Dermis blood vessel endothelial cell (primary cell): ENCODE data around the gene CCRL2. TPM values are rescaled to one million over a fixed set of nuclear protein-coding genes. Genes with fewer than 3 reads are reported as not detected.
"Not testable (repeated sequence)": the region's sequence is repeated elsewhere in the genome, so short reads cannot be mapped to it uniquely, and the experiment has no call there.

ENCODE experiments used
- DNase-seq: peaks from one replicate; pipeline ENCODE4 v3.0.0; 2010
- total RNA-seq: library from RNA; depleted of rRNA; stranded (reverse); fragments of >200 nt; gene quantifications from 2 replicates; pipeline ENCODE4 v1.2.3, GENCODE V29; 2014

Gene CCRL2
- total RNA-seq, 1 donor from 2014 or later = 5.1 TPM

DNA sequence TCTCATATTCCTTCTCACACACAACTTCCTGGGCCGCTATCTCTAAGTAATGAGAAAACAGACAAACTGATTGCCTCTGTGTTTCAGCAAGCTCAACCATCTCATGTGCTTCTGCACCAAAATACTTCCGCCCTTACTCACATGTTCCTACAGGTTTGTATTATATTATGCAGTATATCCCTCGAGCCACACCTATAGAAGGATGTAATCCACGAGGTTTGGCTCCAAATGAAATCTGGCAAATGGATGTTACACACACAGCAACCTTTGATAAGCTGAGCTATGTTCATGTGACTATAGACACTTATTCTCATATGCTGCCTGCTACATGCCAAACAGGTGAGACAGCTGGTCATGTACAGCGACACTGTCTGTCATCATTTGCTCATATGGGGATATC lies 22.6 kb downstream of the CCRL2 start:
- no peak for DNase-seq

DNA sequence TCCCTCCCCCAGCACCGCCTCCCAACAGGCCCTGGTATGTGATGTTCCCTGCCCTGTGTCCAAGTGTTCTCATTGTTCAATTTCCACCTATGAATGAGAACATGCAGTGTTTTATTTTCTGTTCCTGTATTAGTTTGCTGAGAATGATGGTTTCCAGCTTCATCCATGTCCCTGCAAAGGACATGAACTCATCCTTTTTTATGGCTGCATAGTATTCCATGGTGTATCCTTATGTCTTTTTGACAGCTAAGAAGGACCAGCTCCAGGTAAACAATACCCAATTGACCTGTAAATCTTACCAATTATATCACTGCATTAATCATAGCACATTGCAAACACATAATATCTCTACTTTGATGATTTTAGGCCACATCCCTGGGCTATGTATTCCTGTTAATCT lies 23.8 kb downstream of the CCRL2 start:
- not testable (repeated sequence) for DNase-seq

DNA sequence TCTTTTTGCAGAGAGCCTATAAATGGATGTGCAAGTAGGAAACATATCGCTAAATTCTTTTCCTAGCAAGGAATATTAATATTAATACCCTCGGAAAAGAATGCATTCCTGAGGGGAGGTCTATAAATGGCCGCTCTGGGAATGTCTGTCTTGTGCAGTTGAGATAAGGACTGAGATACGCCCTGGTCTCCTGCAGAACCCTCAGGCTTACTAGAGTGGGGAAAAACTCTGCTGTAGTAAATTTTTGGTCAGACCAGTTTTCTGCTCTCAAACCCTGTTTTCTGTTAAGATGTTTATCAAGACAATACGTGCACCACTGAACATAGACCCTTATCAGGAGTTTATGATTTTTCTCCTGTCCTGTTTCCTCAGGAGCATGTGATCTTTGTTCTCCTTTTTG lies 24.8 kb downstream of the CCRL2 start:
- not testable (repeated sequence) for DNase-seq

GRCh38 chr3:46433118-46433517 lies 26.1 kb downstream of the CCRL2 start:
- DNase-seq = not testable (repeated sequence)

DNA sequence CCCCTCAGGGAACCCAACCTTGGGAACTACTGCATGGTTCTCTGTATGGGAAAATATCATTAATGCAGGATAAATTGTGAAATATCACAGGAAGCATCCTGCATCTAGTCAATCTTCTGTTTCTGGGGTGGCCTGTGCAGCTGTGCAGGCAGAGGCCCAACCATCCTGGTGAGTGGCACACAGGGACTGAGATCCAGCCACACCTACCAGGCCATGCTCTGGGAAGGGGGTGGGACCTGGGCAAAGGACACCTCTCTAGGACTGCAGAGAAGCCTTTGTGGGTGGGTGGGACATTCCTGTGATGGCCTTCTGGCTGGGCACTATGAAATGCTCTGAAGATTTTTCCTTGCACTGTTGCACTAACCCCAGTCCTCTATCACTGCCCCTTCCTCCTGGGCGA lies 26.8 kb downstream of the CCRL2 start:
- DNase-seq = no peak

- no peak for DNase-seq
Measured at GRCh38 chr3:46435081-46435726, 28.1 kb downstream of the CCRL2 start.

DNA sequence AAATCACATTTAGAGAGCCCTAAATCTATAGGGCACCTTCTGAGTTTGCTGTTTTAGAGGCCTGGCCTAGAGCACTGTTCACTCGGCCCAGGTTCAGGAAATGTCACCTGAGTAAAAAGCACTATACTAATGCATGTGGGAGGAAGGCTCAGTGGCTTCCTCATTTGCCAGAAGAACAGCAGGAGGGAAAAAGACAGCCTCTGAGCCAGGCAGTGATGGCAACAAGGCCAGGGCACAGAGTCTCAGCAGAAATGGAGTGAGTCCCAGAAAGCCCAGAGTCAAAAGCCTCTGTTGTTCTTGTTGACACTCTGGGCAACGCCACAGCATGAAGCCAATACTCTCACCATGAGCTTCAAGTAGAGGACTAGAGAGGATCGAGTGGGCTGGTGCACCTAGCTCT lies 31.8 kb downstream of the CCRL2 start:
- no peak for DNase-seq

DNA sequence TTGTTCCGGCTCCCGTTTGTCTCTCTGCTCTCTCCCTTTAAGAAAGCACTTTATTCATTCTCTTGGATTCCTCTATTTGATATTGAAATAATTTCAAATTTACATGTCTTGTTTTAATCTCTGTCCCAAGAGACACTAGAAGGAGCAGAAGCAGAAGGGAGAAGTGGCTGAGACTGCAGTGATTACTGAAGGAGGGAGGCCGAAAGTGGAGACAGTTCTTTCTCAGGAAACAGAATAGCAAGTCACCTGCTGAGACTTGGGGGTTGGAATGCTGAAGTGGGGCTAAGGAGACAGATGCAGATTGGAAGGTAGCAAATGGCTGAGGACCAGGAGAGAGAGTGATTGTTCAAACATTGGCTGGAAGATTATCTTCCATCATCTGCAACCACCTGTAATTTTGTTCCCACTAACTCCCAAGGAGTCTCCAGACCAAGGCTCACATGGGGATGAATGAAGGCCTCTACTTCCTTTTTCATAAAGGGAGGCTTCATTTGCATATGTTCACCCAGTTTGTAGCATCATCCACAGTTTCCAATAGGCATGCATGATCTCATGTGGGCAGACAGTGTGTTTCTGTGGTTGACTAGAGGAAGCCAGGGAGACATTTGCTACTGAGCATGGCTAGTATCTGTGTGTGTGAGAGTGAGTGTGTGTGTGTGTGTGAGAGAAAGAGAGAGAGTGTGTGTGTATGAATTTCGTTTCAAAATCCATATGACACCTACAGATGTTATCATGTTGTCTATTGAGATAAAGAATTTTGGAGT lies 33.7 kb downstream of the CCRL2 start:
- no peak for DNase-seq

DNA sequence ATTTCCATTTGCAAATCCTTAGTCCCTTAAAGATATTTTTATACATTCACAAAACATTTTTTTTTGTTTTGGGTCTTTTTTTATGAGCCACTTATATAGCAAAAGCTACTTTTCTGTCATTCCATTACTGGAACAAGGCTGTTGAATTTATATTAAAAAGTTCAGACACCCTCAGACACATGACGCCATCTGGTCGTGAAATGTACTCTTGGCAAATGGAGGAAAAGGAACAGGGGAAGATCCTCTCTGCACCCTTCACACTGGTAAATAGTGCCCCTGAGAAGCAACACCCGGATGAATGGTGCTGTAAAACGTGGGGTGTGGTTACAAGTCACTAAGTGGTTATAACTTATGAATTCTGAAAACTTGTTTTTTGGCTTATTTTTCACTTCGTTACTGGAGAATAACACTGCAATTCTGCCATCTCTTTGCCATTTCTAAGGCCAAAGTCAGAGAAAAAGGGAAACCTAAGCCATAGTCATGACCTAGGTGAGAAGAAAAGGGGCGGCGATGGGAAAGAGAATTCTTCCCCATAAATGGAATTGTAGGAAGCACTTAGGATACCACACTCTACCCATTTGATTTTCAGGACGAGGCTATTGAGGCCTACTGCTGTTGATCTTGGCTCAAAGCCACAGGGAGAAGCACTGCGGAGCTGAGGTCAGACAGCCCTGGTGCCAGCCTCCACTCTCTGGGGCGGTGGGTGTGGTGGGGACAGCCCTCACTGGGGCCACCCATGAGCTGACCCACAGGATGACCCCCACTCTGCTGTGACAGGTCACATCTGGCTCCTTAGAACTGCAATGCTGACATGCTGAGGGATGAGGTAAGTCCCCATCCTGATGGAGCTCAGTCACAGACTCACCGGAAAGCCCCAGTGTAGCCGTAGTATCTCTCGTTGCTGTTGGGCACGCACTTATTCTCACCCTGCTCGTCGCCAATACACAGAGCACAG lies 35.8 kb downstream of the CCRL2 start:
- no peak for DNase-seq

GRCh38 chr3:46447228-46447985 lies 40.3 kb downstream of the CCRL2 start:
- no peak for DNase-seq

- DNase-seq = no peak
Measured at GRCh38 chr3:46448721-46449120, 41.7 kb downstream of the CCRL2 start.

DNA sequence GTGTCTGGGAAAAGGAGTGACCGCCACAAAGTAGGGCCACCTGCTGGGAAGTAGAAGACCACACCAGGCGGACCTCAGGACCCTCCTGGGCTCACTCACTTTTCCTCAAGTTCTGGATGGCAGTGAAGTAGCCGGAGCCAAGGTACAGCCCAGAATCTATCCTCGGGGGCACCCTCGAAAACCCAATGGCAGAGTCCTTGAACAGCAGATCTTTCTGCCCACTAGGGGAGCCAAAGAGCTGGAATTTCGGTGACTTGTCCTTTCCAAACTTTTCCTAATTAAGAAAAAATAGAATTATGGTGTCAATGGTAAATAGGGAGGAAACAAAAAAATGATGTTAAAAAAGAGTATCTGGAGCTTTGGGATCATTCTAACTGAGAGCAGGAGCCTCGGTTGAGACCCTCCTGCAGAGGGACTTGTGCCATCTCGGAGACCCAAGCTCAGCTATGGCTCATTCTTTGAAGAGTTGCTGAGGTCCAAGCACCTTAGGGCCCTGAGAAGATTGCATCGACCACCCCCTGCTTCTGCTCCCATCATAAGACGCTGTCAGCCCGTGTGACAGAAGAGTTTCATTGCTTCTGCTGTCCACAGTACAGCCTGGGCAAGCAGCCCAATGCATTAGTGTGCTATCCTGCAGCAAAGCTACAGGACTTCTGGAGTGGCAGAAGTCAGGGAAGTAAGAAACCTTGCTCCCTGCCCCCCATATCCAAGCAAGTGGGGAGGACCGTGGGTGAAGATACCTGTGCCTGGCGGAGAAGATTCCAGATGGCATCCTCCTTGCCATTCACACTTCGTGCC lies 42.9 kb downstream of the CCRL2 start:
- DNase-seq = peak; percentile 41

- no peak for DNase-seq
Measured at GRCh38 chr3:46453526-46454208, 46.6 kb downstream of the CCRL2 start.

DNA sequence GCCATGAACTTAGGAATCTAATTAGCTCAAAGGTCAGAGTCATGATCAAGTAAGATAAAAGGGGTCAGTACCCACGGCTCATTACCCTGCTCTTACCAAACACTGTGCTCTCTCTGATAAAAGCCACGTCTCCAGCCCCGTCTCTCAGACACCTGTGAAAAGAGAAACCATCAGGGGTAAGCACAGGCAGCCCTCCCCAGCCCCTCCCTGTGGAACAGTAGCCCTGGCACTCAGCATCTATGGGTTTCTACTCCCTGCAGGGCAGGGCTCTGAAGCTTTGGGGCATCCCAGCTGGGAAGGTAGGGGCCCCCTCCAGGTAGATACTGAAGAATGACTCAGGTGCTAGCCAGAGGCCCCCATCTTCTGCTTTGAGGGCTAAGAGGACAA lies 47.1 kb downstream of the CCRL2 start:
- DNase-seq = no peak

DNA sequence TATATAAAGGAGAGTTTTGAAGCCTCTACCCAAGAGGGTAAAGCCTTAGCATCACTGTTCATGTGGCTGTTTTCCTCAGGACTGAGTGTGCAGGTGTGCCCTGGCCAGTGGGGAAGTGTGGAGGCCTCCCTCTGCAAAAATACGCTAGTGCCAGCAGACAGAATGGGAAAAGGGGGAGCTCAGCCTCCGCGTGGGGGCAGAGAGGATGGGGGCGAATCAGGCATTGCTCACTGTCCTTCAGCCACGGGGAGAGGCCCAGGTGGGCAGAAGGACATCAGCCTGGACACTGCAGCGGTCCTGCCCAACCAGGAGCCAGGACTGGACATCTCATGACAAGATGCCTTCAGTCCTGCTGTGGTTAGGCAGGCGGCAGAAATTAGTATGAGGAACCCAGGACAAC lies 47.5 kb downstream of the CCRL2 start:
- no peak for DNase-seq

GRCh38 chr3:46455231-46456115 lies 48.4 kb downstream of the CCRL2 start:
- no peak for DNase-seq

GRCh38 chr3:46456118-46456517 lies 49.1 kb downstream of the CCRL2 start:
- DNase-seq = no peak
